Measurements from ENCODE around the gene OR4F15. TPM values are rescaled to one million over a fixed set of nuclear protein-coding genes. Genes with fewer than 3 reads are reported as not detected.

The OR4F15 gene
- total and polyA plus RNA-seq, 2 donors (not counting 3 experiments of a cell fraction or from before 2014, with no cell fraction given): not detected

DNA sequence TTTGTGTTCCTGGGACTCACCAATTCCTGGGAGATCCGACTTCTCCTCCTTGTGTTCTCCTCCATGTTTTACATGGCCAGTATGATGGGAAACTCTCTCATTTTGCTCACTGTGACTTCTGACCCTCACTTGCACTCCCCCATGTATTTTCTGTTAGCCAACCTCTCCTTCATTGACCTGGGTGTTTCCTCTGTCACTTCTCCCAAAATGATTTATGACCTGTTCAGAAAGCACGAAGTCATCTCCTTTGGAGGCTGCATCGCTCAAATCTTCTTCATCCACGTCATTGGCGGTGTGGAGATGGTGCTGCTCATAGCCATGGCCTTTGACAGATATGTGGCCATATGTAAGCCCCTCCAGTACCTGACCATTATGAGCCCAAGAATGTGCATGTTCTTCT, 16.8 kb downstream of the OR4F15 start:
- Histone ChIP-seq H3K27ac (ENCODE audit: insufficient read depth, low read depth, low read length) (no peak overlapping the region), H2AFZ (ENCODE audit: low read depth, low read length) (no peak overlapping the region), H3K9ac (replicated peaks; ENCODE audit: extremely low read depth, insufficient read depth, low read length) (no peak overlapping the region), H3K4me1 (ENCODE audit: control insufficient read depth, extremely low read depth, insufficient read depth, low read length) (no peaks in the 10 kb centered on the region), H3K36me3 (ENCODE audit: control insufficient read depth in 2 of 2, extremely low read depth in 1 of 2, insufficient read depth in 2 of 2, low read length in 2 of 2) (no peaks in the 10 kb centered on the region), H3K4me3 (replicated peaks in 1 of 3; ENCODE audit: insufficient read depth in 1 of 3, low read depth in 1 of 3, low read length in 3 of 3) (no peak overlapping the region), H3K9me3 (replicated peaks; ENCODE audit: control insufficient read depth, insufficient read depth, low read length) (no peaks in the 10 kb centered on the region), H4K20me1 (replicated peaks; ENCODE audit: control insufficient read depth, extremely low read depth, insufficient read depth, low read length) (no peaks in the 10 kb centered on the region), H3K9me1 (replicated peaks; ENCODE audit: control insufficient read depth, extremely low read depth, insufficient read depth, low read length) (no peaks in the 10 kb centered on the region), H3K79me2 (ENCODE audit: control insufficient read depth, insufficient read depth, low read length) (no peaks in the 10 kb centered on the region), H3K4me2 (ENCODE audit: insufficient read depth, low read length) (no peak overlapping the region), H3K27me3 (ENCODE audit: control insufficient read depth in 2 of 2, insufficient read depth in 2 of 2, low read length in 2 of 2) (no peaks in the 10 kb centered on the region)
- DNase-seq (ENCODE audit: low read depth, low spot score) (no peak), FAIRE-seq (no peak)
- dilution Hi-C loops (cut with MboI; ENCODE audit: extremely low pct_ligation_motif_present, low sequenced_read_pairs): no loop called here
- intact Hi-C loops (cut with micrococcal nuclease): no loop called here
- no TSS peak for BruUV-seq (replicated peaks)
- TF ChIP-seq, protein P1, sequence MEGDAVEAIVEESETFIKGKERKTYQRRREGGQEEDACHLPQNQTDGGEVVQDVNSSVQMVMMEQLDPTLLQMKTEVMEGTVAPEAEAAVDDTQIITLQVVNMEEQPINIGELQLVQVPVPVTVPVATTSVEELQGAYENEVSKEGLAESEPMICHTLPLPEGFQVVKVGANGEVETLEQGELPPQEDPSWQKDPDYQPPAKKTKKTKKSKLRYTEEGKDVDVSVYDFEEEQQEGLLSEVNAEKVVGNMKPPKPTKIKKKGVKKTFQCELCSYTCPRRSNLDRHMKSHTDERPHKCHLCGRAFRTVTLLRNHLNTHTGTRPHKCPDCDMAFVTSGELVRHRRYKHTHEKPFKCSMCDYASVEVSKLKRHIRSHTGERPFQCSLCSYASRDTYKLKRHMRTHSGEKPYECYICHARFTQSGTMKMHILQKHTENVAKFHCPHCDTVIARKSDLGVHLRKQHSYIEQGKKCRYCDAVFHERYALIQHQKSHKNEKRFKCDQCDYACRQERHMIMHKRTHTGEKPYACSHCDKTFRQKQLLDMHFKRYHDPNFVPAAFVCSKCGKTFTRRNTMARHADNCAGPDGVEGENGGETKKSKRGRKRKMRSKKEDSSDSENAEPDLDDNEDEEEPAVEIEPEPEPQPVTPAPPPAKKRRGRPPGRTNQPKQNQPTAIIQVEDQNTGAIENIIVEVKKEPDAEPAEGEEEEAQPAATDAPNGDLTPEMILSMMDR (IDR thresholded peaks at IDR 0.05; ENCODE audit: extremely low read depth in 1 of 2, insufficient read depth in 1 of 2, low read depth in 1 of 2, low read length in 2 of 2): no peak
- ChIA-PET CTCF (no interaction called here), POLR2A (no interaction called here)

GRCh38 chr15:101841656-101842055, 29.7 kb downstream of the OR4F15 start:
- Histone ChIP-seq H4K20me1 (replicated peaks; ENCODE audit: control insufficient read depth, extremely low read depth, insufficient read depth, low read length) (no peaks in the 10 kb centered on the region), H3K79me2 (ENCODE audit: control insufficient read depth, insufficient read depth, low read length) (no peaks in the 10 kb centered on the region), H3K4me1 (ENCODE audit: control insufficient read depth, extremely low read depth, insufficient read depth, low read length) (no peaks in the 10 kb centered on the region), H3K36me3 (ENCODE audit: control insufficient read depth in 2 of 2, extremely low read depth in 1 of 2, insufficient read depth in 2 of 2, low read length in 2 of 2) (no peaks in the 10 kb centered on the region), H3K27ac (ENCODE audit: insufficient read depth, low read depth, low read length) (no peak overlapping the region), H3K9me3 (replicated peaks; ENCODE audit: control insufficient read depth, insufficient read depth, low read length) (no peaks in the 10 kb centered on the region), H3K9me1 (replicated peaks; ENCODE audit: control insufficient read depth, extremely low read depth, insufficient read depth, low read length) (no peaks in the 10 kb centered on the region), H3K27me3 (ENCODE audit: control insufficient read depth in 2 of 2, insufficient read depth in 2 of 2, low read length in 2 of 2) (no peaks in the 10 kb centered on the region), H3K9ac (replicated peaks; ENCODE audit: extremely low read depth, insufficient read depth, low read length) (no peak overlapping the region), H3K4me3 (replicated peaks in 1 of 3; ENCODE audit: insufficient read depth in 1 of 3, low read depth in 1 of 3, low read length in 3 of 3) (no peak overlapping the region), H2AFZ (ENCODE audit: low read depth, low read length) (no peak overlapping the region), H3K4me2 (ENCODE audit: insufficient read depth, low read length) (no peak overlapping the region)
- ChIA-PET POLR2A (no interaction called here), CTCF (no interaction called here)
- no peak for TF ChIP-seq JUN (IDR thresholded peaks at IDR 0.05; ENCODE audit: borderline replicate concordance, insufficient read depth, insufficient read length, low read depth)
- TF ChIP-seq, protein P2, sequence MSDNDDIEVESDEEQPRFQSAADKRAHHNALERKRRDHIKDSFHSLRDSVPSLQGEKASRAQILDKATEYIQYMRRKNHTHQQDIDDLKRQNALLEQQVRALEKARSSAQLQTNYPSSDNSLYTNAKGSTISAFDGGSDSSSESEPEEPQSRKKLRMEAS (IDR thresholded peaks at IDR 0.05; ENCODE audit: insufficient read depth, insufficient read length): no peak
- no peak for TF ChIP-seq POLR2A (IDR thresholded peaks at IDR 0.05; ENCODE audit: low read depth, low read length)
- no peak for TF ChIP-seq POLR2AphosphoS5 (IDR thresholded peaks at IDR 0.05; ENCODE audit: insufficient read depth, low read depth, low read length)
- TF ChIP-seq MYC (IDR thresholded peaks at IDR 0.05; ENCODE audit: low read depth, low read length): no peak
- no peak for TF ChIP-seq EZH2 (IDR thresholded peaks at IDR 0.05; ENCODE audit: borderline replicate concordance, low read depth, low read length, severe bottlenecking)
- TF ChIP-seq, protein P1 (IDR thresholded peaks at IDR 0.05; ENCODE audit: extremely low read depth in 1 of 2, insufficient read depth in 1 of 2, low read depth in 1 of 2, low read length in 2 of 2): no peak
- TF ChIP-seq GATA2 (IDR thresholded peaks at IDR 0.05; ENCODE audit: insufficient read depth, insufficient read length, low read depth, low read length): no peak
- no peak for TF ChIP-seq FOS (IDR thresholded peaks at IDR 0.05; ENCODE audit: borderline replicate concordance, insufficient read depth, low read length)
- no peak for DNase-seq (ENCODE audit: low read depth, low spot score)
- dilution Hi-C loops (cut with MboI; ENCODE audit: extremely low pct_ligation_motif_present, low sequenced_read_pairs): no loop called here
- intact Hi-C loops (cut with micrococcal nuclease): no loop called here
- FAIRE-seq: no peak
- no TSS peak for BruUV-seq (replicated peaks)
